SK-N-DZ (cell line): Measurements from ENCODE around the gene LMCD1.

ENCODE experiments used
- DNase-seq: peaks from one replicate; pipeline ENCODE4 v3.0.0-alpha.2; 2015; ENCODE audit warnings: low spot score

LMCD1 gene

DNA sequence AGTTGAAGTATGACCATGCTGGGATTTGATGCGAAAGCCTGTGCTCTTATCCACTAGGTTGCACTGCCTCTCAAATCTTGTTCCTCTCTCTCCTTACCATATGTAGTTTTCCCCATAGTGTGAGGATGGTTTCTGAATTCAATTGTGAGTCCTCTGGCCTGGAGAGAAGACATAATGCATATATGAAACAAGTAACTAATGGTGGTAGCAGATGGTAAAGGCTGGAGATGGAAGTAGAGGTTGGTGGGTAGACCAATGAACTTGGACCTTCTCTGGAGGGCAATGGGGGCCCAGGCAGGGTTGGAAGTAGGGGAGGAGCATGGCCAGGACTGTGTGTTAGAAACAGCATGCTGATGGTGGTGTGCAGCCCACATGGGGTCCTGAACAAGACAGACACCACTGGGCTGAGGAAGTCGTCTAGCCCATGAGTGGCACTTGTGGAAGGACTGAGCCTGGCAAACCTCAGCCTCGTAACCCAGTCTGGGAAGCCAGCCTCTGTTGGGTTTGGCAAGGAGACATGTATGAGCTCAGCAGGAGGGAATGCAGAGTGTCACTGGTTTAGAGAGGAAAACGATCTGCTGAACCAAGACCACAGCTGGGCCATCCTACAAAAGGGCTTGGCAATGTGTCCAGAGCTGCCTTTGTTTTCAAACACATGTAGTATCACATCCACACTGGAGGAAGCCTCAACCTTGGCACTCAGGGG lies 18.5 kb upstream of the LMCD1 start:
- no peak for DNase-seq

DNA sequence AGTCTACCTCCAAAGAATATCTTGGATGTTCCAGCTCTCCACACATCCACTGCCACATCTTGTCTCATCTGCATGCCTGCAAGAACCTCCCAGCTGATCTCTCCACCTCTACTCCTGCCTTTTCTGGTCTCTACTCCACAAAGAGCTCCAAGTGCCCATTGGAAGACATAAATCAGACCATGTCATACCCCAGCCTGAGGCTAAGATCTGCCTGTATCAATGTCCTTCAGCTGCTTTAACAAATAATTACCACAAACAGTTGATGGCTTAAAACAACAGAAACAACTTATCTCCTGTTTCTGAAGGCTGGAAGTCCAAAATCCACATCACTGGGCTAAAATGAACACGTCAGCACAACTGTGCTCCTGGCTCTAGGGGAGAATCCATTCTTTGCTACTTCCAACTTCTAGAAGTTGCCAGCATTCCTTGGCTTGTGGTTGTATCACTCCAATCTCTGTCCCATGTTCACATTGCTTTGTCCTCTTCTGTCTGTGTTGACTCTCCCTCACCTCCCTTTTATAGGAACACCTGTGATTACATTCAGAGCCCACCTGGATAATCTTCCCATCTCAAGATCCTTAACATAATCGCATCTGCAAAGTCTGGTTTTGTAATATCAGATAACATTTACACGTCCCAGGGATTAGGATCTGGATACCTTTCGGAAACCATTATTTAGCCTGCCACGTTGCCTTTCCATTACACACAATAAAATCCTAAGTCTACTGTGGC lies 17.0 kb upstream of the LMCD1 start:
- no peak for DNase-seq

DNA sequence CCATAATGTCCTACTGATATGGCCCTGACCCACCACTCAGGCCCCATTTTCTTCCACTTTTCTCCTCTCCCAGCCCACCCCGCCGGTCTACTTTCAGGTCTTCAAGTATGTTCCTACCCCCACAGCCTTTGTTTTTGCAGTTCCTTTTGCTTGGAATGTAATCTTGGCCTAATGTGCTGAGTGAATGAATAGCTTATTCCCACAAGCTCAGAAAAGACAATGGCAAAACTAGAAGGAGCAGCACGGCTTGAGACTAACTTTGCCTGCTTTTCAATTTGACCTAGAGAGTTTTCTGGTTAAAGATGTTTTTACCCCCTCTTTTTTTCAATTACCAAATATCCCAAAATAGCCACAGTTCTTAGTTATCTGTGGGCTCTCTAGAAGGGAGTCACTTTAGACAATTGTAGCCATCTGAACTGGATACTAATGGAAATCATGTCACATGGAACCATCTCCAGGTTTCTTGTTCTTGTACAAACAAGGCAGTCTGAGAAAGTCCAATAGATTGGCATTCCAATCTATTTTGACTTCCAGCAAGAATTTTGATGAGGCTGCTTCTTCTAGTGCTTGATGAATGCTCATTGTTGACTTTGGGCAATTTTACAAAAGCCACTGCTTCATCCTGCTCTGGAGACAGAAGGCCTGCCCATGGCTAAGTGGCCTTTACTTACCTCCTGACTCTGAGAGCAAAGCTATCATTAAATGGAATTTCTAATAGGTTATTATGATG lies 16.3 kb upstream of the LMCD1 start:
- DNase-seq, result no peak

DNA sequence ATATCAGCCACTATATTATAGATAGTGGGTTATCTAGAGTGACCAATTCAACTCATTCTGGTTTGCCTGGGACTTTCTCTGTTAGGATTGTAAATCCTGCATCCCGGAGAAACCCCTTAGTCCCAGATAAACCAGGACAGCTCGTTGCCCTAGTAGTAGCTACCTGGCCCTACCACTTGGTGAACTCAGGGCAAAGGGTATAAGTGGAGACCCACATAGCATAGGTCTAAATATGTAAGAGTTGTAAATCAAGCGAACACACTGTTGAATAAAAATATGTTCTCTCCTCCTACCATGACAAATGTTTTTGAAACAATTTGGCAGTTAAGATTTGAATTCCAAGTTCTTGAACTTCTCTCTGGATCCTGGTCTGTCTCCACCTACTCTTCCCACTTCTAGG lies 15.7 kb upstream of the LMCD1 start:
- DNase-seq, result no peak

DNA sequence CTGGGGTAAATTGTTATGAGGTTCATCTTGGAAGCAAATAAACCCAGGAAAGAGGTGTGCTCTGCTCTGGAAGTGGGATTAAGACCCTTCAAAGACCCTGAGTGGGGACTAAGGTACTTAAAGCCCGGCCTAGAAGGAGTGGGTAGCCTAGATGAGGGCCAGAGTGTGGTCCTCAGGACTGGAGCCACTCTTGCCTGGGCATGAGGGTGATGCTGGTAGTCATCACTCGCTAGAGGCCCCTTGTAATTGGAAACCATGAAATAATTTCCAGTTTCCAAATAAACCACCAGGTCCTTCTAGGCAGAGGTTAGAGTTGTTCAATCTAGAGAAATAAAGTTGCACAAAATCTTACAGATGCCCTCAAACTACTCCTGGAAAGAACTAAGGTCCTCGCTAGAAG lies 15.2 kb upstream of the LMCD1 start:
- no peak for DNase-seq

DNA sequence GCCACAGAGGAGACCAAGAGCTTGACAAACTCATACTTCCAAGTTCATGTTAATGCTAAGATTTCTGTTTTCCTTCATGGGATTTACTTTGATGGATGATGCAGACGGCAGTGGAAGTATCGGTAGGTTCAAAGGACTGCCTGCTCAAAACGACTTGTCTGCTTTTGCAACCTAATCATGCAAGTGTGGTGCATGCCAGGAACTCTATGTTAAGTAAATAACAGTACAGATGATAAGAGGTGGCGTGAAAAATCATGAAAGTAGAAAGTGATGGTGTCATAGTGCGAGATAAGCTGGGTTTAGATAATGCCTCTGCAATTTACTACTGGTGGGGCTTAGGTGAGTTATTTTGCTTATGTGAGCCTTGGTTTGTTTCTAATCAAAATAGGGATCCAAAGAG lies 14.7 kb upstream of the LMCD1 start:
- no peak for DNase-seq

DNA sequence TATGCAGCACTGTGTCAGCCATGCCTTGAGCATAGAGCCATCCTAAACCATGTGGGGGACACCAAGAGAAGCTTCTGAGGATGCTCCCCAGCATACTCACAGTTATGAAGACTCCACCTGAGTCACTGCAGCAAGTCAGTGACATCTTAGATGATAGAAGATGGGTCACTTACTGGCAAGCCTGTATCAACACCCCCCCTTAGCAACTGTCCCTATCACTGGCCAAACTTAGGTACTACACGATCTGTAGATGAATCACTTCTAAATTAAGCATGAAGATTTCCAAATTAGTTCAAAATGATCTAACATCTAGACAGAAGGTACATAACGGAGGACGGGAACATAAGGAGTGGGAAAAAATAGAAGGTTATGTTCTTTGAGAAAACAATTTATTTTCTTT lies 13.2 kb upstream of the LMCD1 start:
- DNase-seq, result no peak

DNA sequence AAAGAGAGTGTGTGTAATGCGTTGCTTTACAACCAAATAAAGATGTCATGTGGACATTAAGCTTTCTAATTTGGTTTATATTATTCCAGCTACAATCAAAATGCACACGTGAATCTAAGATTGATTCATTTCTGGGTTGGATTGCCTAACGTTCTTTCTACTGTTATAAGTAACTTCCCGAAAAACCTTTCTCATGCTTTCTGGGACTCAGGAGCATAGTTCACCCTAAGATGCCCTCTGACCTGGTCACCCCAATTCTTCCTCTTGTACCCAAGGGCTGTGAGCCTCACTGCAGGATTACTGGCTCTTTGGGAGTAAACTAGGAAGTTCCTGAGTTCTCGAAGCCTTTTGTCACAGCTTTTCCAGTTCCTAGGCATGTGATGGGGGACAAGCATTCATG lies 12.7 kb upstream of the LMCD1 start:
- DNase-seq, result no peak

DNA sequence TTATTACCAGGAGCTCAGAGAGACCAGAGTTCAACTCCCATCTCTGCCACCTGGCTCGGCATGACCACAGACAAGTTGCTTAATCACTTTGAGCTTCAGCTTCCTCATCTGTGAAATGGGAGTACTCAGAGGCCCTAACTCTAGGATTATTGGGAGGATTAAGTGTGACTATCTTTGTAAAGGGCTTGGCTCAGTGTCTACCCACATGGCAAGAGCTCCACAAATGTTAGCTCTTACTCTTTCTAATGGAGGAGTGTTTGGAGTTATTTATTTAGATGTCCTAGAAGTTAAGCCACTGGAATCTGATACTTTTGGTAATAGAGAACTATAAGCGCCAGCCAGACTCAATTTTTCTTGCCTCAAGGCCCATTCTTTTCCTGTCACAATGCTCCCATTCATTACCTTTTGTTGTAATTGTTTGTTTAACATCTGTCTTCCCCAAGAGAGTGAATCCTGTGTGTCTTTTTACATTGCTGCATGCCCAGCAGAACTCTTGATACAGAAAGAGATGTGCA lies 12.3 kb upstream of the LMCD1 start:
- no peak for DNase-seq

DNA sequence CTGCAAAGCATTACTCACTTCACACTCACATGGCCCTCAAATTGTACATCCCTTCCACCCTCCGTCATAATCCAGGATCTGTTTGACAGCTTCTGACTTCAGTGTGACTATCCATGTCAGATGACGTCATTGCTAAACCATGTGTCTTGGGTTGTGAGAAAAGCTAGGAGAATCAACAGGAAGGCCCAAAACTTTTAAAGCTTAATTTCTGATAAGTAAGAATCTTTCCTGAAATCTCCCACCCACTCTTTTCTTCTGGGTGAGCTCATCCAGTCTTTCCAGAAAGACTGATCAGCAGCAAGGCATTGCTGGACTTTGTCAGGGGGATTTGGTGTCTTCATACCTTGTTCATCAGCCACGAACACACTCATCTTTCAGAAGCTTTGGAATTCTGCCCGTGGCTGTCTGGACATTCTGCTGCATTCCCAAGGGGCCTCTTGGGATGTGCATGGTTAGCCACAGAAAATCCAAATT lies 11.5 kb upstream of the LMCD1 start:
- DNase-seq, result no peak

DNA sequence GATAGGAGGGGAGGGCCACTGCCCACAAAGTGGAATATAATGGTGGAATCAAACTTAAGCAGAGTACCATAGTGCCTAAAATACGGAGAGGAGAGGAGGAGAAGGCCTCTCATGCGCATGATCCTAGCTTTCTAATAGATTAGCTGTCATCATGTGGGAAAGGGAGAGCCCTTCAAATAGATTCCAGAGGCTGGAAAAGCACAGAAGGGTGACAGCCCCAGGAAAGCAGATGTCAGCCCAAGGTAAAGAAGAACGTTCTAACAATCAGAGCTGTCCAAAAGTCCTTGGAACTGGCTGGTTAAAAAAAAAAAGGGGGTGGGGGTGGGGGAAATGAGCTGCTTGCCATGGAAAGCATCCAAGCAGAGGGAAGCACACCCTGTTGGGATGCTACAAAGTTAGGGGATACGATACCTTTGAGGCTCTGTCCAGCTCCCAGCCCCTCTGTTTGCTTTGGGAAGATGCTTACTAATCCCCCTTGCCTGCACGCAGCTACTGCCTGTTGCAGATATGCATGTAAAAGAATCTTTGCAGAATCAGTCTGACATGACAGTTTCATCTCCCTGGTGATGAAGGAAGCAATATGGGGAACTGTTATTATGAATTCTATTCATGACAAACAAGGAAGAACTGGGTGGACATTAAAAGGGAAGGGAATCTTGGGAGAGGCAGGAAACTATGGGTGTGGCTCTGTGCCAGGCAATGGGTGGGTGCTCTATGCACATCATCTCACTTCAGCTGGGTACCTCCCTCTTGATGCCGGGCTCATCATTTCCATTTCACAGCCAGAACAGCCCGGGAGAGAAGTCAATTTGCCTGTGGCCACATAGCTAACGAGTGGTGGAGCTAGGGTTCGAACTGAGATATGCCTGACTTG lies 10.1 kb upstream of the LMCD1 start:
- no peak for DNase-seq

DNA sequence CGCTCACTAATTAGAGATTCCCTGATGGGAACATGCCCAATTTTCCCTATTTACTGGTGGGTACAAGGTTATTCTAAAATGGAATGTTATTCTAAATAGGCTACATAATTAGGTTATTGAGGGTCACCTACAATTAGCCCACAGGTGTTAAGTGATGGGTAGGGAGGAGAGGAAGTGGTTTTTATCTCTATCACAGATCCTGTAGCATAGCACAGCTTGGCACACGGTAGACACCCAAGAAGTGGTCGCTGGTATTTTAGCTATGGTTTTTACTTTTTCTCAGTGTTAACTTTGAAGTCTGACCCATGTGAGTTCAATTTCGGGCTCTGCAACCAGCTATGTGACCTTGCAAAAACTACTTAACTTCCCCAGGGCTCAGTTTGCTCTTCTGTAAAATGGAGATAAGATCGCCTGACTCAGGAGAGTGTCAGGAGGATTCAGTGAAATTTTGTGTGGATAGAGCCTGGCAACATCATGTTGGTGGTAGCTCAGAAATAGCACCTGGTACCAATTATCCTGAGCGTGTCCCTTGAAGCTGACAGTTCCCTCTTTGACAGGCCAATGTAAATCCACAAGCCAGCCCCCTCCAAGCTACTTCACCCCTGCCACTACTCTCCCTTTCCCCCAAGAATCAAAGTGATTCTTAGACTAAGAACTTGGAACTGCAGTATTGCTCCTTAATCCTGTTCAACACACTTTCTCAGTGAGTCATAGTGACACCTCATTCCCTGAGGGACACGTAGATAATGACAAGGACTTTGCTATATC lies 8.7 kb upstream of the LMCD1 start:
- peak; percentile 64 for DNase-seq

DNA sequence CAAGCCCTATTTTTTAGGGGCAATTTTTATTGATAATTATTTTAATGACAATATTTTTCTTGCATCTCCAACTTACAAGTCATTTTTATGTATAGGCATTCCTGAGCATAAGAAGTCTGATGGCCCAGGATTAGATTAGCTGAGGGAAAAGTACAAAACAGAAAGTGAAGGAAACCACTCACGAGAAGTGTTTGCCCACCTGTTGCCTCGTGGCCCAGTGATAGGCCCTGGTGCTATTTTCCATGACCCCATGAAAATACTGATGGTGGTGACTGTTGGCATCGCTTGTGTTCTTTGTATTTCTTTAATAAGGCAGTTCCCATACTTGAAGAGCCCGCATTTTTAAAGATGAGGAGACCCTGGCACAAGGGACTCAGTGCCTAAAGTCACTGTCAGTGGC lies 7.9 kb upstream of the LMCD1 start:
- no peak for DNase-seq

DNA sequence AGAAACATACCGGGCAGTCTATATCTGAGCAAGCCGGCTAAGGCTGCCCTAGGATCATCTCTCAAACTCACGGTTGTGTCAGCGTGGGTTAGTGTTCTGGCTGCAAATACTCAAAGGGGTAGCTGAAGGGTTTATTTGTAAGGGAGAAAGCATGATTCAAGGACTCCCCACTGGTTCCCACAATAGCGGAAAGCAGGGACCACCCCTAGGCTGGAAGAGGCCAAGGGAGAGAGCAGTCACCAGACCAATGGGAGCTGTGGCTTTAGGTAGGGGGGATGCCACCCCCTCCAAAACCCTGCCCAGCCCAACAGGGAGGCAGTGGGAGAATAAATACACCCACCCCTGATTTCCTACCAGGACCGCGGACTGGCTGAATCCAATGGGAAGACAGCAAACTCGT lies 7.3 kb upstream of the LMCD1 start:
- DNase-seq, result no peak

DNA sequence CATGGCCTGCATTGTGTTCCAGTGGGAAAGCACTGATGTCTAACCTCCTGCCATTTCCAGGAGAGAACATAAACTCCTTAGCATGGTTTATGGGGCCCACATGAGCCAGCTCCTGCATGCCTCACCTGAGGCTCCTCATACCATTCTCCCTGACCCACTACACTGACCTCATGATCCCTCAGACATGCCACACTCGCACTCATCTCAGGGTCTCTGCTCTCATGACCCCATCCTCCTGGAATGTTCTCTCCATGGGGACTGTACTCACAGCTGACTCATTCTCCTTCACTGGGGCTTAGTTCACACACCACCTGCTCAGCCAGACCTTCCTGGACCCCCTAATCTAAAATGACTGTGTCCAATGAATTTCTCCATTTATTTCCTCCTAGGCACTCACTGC lies 4.0 kb upstream of the LMCD1 start:
- DNase-seq, result no peak

DNA sequence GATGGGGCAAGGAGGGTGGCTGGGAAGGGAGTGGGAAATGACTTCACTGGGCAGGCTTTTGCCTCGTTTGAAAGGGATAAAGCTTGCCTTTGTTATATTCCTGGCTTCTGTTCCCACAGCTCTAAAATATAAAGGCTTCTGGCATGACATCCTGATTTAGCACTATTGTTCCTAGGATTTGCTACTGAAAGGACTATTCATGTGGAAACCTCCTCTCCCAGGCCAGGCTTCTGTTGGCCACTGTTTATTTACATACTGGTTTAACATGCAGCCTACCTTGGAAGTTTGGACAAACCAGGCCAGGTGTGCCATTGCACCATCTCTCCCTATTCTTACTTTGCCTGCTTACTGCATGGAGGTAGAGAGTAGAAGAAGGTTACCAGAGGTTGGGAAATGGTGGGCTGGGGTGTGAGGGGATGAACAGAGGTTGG lies 2.4 kb upstream of the LMCD1 start:
- DNase-seq, result no peak

DNA sequence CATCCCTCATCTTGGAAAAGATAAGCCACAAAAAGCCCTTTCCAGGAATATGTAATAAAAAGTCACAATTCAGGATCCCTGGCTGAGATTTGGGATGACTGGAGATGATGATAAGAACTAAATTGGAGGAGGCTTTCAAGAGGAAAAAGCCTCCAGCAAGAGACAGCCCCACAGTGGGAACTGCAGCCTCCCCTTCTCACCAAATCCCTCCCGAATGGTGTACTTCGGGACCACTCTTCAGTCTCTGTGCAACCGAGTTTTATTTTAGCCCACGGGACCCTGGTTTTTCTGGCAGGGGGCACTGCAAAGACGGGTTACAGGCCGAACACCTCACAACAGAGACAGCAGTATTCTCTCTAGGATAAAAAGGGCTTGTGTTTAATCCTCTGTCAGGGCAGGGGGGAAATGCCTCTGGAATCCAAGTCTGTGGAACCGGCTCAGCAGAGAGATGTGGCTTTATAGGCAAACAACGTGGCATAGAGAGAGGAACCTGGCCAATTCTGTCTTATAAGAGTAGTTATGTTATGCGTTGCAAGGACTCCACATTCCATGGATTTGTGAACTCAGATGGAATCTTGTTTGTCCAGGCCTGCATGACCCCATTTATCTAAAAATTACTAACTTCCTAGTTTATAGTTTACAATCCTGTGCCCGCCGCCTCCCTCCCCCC lies 1.2 kb upstream of the LMCD1 start:
- DNase-seq, result peak; percentile 55

DNA sequence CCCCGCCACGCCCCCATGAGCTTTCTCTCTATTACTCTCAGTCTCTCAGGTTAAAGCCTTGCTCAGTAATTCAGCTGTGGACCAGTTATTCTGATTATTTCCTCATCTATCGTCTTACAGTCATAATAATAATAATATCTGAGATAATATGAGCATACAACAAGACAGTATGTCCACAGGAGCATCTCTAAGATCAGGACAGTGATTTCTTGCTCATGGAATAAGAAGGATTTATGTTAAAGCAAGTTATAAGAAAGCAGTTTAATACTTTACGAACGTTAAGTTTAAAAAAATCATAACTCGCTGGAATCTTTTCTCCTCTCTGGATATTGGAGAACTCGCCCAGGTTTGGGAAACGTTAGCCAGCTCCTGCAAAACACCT lies 643 bp upstream of the LMCD1 start:
- no peak for DNase-seq

DNA sequence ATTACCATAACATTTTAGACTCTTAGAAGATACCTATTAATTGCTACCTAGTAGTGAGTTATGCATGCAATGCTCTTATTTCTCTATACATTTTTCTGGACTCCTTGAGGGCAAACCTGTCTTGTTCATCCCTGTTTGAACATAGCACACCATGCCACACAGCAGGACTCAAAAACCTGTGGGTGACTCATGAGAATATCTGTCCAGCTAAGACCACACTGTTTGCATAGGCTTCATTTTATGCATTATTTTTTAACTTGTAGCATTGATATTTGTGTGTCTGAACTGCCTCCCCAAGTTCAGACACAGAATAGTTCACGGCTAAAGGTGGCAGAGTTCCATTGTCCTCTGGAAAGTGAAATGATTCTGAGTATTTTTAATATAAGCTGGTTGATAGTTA lies 1.8 kb downstream of the LMCD1 start:
- DNase-seq, result no peak
